Measurements from ENCODE around the gene TENT5C.

- TF ChIP-seq SP1 (IDR thresholded peaks at IDR 0.05) (no peak), TARDBP (IDR thresholded peaks at IDR 0.05) (no peak), FOXM1 (IDR thresholded peaks at IDR 0.05; ENCODE audit: borderline replicate concordance) (no peak)
Measured at GRCh38 chr1:117582451-117582850, 23.4 kb upstream of the TENT5C start.

Data from HEK293T (cell line).